IPS-18a (cell line): ENCODE measurements around the gene LAX1.
A peak's percentile ranks its signal among the peaks of the same experiment; 100 is the strongest.

Experiments used
- H3K27ac ChIP-seq: one replicate; pipeline ENCODE4 v1.5.1; 2013; ENCODE audit warnings: low read length
- H3K27me3 ChIP-seq: one replicate; pipeline ENCODE4 v1.6.1; 2013; ENCODE audit warnings: mild to moderate bottlenecking, low read length; ENCODE audit not compliant: control insufficient read depth, insufficient read depth
- H3K36me3 ChIP-seq: one replicate; pipeline ENCODE4 v1.6.1; 2013; ENCODE audit warnings: low read depth, low read length; ENCODE audit not compliant: control insufficient read depth
- H3K4me1 ChIP-seq: one replicate; pipeline ENCODE4 v1.6.1; 2013; ENCODE audit warnings: low read depth, low read length; ENCODE audit not compliant: control insufficient read depth
- H3K4me3 ChIP-seq: one replicate; pipeline ENCODE4 v1.5.1; 2013; ENCODE audit warnings: low read length
- H3K9ac ChIP-seq: one replicate; pipeline ENCODE4 v1.6.1; 2013; ENCODE audit warnings: mild to moderate bottlenecking, low read length, moderate library complexity
- H3K9me3 ChIP-seq: one replicate; pipeline ENCODE4 v1.6.1; 2013; ENCODE audit warnings: low read depth, low read length; ENCODE audit not compliant: control insufficient read depth

LAX1 gene

GRCh38 chr1:203796236-203796605 is 31.2 kb downstream of the LAX1 start:
- Histone ChIP-seq H3K4me1 (peaks cover 15% of the 10 kb centered on the region), H3K27me3 (no peaks in the 10 kb centered on the region), H3K9me3 (no peaks in the 10 kb centered on the region), H3K9ac (peak overlapping the region; percentile 97), H3K4me3 (peak overlapping the region; percentile 98), H3K36me3 (peaks cover 37% of the 10 kb centered on the region), H3K27ac (peak overlapping the region; percentile 95)

DNA sequence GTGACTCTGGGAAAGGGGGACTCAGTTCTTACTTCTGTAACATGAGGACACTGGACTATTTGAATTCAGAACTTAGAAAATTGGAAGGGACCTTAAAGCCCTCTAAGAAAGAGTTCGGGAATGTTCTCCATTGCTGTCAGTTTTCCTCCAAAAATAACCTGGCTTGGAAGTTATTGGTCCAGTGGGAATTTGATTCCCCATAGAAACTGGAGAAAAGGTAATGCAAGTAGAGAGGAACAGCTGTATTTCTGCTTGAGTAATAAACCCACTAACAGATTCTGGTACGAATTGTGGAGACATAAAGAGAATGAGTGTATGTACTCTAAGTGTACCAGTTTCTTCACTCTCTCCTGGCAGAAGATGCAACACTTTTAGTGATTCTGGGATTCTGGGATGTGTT is 32.2 kb downstream of the LAX1 start:
- no peak overlapping the region for H3K27ac ChIP-seq
- H3K4me1 ChIP-seq: peaks cover 15% of the 10 kb centered on the region
- H3K9ac ChIP-seq: peak overlapping the region; percentile 97
- H3K9me3 ChIP-seq: no peaks in the 10 kb centered on the region
- peaks cover 40% of the 10 kb centered on the region for H3K36me3 ChIP-seq
- H3K27me3 ChIP-seq: no peaks in the 10 kb centered on the region
- peak overlapping the region; percentile 98 for H3K4me3 ChIP-seq

DNA sequence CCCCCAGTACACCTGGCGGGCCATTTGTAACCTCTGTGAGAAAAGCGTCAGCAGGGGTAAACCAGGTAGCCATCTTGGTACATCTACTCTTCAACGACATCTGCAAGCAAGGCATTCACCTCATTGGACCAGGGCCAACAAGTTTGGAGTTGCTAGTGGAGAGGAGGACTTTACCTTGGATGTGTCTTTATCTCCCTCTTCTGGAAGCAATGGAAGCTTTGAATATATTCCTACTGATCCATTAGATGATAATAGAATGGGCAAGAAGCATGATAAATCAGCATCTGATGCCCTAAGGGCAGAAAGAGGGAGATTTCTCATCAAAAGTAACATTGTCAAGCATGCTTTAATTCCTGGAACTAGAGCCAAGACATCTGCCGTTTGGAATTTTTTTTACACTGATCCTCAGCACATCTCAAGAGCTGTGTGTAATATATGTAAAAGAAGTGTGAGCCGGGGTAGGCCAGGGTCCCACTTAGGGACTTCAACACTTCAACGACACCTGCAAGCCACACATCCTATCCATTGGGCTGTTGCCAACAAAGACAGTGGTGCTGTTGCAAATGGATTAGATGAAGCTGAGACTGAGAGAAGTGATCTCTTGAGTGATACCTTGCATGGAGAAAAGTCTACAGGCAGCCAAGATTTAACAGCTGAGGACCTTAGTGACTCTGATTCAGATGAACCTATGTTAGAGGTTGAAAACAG is 33.1 kb downstream of the LAX1 start:
- H3K9me3 ChIP-seq: no peaks in the 10 kb centered on the region
- no peak overlapping the region for H3K27ac ChIP-seq
- no peak overlapping the region for H3K9ac ChIP-seq
- H3K27me3 ChIP-seq: no peaks in the 10 kb centered on the region
- no peak overlapping the region for H3K4me3 ChIP-seq
- H3K36me3 ChIP-seq: peaks cover 45% of the 10 kb centered on the region
- peaks cover 15% of the 10 kb centered on the region for H3K4me1 ChIP-seq

GRCh38 chr1:203799157-203799556 is 34.2 kb downstream of the LAX1 start:
- Histone ChIP-seq H3K27me3 (no peaks in the 10 kb centered on the region), H3K36me3 (peaks cover 54% of the 10 kb centered on the region), H3K9me3 (no peaks in the 10 kb centered on the region), H3K27ac (no peak overlapping the region), H3K9ac (no peak overlapping the region), H3K4me3 (no peak overlapping the region), H3K4me1 (peaks cover 15% of the 10 kb centered on the region)

DNA sequence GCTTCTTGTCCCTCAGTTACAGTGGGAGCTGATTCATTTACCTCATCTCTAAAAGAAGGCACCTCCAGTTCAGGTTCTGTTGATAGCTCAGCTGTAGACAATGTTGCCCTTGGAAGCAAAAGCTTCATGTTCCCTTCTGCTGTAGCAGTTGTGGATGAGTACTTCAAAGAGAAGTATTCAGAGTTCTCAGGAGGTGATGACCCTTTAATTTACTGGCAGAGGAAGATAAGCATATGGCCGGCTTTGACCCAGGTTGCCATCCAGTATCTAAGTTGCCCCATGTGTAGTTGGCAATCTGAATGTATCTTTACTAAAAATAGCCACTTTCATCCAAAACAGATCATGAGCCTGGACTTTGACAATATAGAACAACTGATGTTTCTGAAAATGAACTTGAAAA is 35.0 kb downstream of the LAX1 start:
- Histone ChIP-seq H3K4me1 (peaks cover 12% of the 10 kb centered on the region), H3K9me3 (no peaks in the 10 kb centered on the region), H3K36me3 (peaks cover 58% of the 10 kb centered on the region), H3K4me3 (no peak overlapping the region), H3K9ac (no peak overlapping the region), H3K27me3 (no peaks in the 10 kb centered on the region), H3K27ac (no peak overlapping the region)

DNA sequence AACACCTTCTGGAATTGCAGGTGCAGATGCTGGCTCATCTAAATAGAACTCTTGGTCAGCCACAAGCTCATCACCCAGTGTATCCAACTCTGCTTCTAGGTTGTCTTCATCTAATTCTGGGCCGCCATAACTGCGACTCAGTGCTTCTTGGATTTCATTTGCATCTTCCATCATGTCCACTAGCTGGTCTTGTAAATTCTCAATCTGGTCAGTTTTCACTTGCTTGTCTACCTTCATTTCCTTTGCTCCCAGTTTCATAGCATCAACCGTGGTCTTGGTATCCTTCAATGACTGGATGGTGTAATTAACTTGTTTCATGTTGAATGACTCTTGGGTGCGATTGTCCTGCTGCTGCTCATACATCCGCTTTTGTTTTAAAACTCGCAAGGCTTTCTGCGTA is 40.7 kb downstream of the LAX1 start:
- Histone ChIP-seq H3K27me3 (no peaks in the 10 kb centered on the region), H3K9ac (no peak overlapping the region), H3K4me3 (no peak overlapping the region), H3K9me3 (no peaks in the 10 kb centered on the region), H3K36me3 (peaks cover 36% of the 10 kb centered on the region), H3K27ac (no peak overlapping the region), H3K4me1 (no peaks in the 10 kb centered on the region)

GRCh38 chr1:203807196-203807595 is 42.2 kb downstream of the LAX1 start:
- Histone ChIP-seq H3K4me3 (no peak overlapping the region), H3K36me3 (peaks cover 32% of the 10 kb centered on the region), H3K27ac (no peak overlapping the region), H3K9ac (no peak overlapping the region), H3K27me3 (no peaks in the 10 kb centered on the region), H3K4me1 (no peaks in the 10 kb centered on the region), H3K9me3 (no peaks in the 10 kb centered on the region)

- Histone ChIP-seq H3K27me3 (no peaks in the 10 kb centered on the region), H3K4me3 (no peak overlapping the region), H3K27ac (no peak overlapping the region), H3K9ac (no peak overlapping the region), H3K4me1 (no peaks in the 10 kb centered on the region), H3K36me3 (peaks cover 28% of the 10 kb centered on the region), H3K9me3 (no peaks in the 10 kb centered on the region)
These were observed 48.8 kb downstream of the LAX1 start for GRCh38 chr1:203813581-203814341.

DNA sequence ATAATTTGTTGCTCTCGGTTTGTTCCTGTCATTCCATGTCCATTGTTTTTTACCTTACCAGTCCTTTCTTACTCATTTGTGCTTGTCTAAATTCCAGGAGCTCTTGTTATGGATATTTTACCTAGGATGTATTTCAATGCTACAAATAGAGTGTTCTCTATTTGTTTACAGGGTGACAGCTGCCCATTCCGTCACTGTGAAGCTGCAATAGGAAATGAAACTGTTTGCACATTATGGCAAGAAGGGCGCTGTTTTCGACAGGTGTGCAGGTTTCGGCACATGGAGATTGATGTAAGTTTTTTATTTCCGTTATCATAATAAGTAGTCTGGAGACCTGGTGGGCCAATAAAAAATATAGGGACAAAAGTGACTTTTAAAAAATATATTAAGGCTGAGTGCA is 53.4 kb downstream of the LAX1 start:
- Histone ChIP-seq H3K4me1 (no peaks in the 10 kb centered on the region), H3K27ac (no peak overlapping the region), H3K9me3 (no peaks in the 10 kb centered on the region), H3K9ac (no peak overlapping the region), H3K27me3 (no peaks in the 10 kb centered on the region), H3K4me3 (no peak overlapping the region), H3K36me3 (peaks cover 67% of the 10 kb centered on the region)

- Histone ChIP-seq H3K27me3 (no peaks in the 10 kb centered on the region), H3K36me3 (peaks cover 71% of the 10 kb centered on the region), H3K4me1 (no peaks in the 10 kb centered on the region), H3K4me3 (no peak overlapping the region), H3K9me3 (no peaks in the 10 kb centered on the region), H3K27ac (no peak overlapping the region), H3K9ac (no peak overlapping the region)
These were observed 58.3 kb downstream of the LAX1 start for GRCh38 chr1:203823306-203823705.
